Ovary (tissue), 9 donors: Measurements from ENCODE around the gene TMC6. TPM values are rescaled to one million over a fixed set of nuclear protein-coding genes. Genes with fewer than 3 reads are reported as not detected.

Source experiments
- DNase-seq, 5 donors: peaks; one replicate each; pipeline ENCODE4 v3.0.0-alpha.2; 2019 to 2020
- H3K27ac ChIP-seq, 2 donors: fragments of 200-600 bp; one replicate each; pipeline versions ENCODE4 v1.5.1 to v1.8.0; 2019 to 2022
- H3K27me3 ChIP-seq: fragments of 200-600 bp; one replicate; pipeline ENCODE4 v1.8.0; 2022
- H3K36me3 ChIP-seq: fragments of 200-600 bp; sonication (generic); one replicate; pipeline ENCODE4 v1.5.1; 2019
- H3K4me1 ChIP-seq: one replicate; pipeline ENCODE4 v1.8.1; 2013; ENCODE audit warnings: mild to moderate bottlenecking, moderate library complexity; ENCODE audit not compliant: insufficient read depth
- H3K4me3 ChIP-seq: fragments of 200-600 bp; sonication (generic); one replicate; pipeline ENCODE4 v1.5.1; 2017
- H3K9me3 ChIP-seq, 2 donors: fragments of 200-600 bp in 1 of 2; sonication (generic) in 1 of 2; one replicate each; pipeline versions ENCODE4 v1.5.1 to v1.8.1; 2013 to 2019; ENCODE audit warnings: mild to moderate bottlenecking in 1 of 2, moderate library complexity in 1 of 2
- EP300 ChIP-seq: sonication (generic); formaldehyde crosslinking; IDR thresholded peaks from one replicate; pipeline ENCODE4 v1.6.1; 2017; ENCODE audit warnings: antibody characterized with exemption
- POLR2A ChIP-seq: fragments of 450-650 bp; IDR thresholded peaks from one replicate; pipeline ENCODE4 v1.6.1; 2017; ENCODE audit warnings: antibody characterized with exemption, mild to moderate bottlenecking, moderate library complexity
- WGBS, 3 donors: extraction: QIAGEN DNeasy Blood & Tissue Kit in 1 of 3; methylation state at CpG; one replicate each; pipeline versions ENCODE4 v1.1.5 to v1.1.7; 2013 to 2017; 5-methylcytosine and 5-hydroxymethylcytosine counted together
- intact Hi-C, 4 donors: fragments of 100-400 bp; cut with DNase I; formaldehyde crosslinking; loops; one replicate each; pipeline versions ENCODE4 v1.11.0 to v1.15.1; 2022 to 2023
- polyA plus RNA-seq, 2 donors: library from polyadenylated mRNA; stranded (reverse); fragments of 200-250 nt in 1 of 2; fragments of 350-450 nt in 1 of 2; fragmentation: Illumina TruSeq in 1 of 2; extraction: RNeasy Lipid Tissue Mini Kit (QIAGEN cat#74804) in 1 of 2; gene quantifications; one replicate each; pipeline ENCODE4 v1.2.3, GENCODE V29; 2013 to 2014
- total RNA-seq, 7 donors: library from RNA; depleted of rRNA in 2 of 7; stranded (reverse); fragments of >200 nt in 2 of 7; fragmentation: NEBNext Ultra II Directional in 3 of 7; extraction: Animal tissue kit (Norgen Biotek cat#: 25700) in 3 of 7; gene quantifications; one replicate each; pipeline versions ENCODE4 v1.1.0 to v1.2.4, GENCODE V29; 2016 to 2023
- TF ChIP-seq, protein P1 (sequence below), 3 donors: fragments of 450-650 bp in 2 of 3; fragments of 200-600 bp in 1 of 3; IDR thresholded peaks; one replicate each; pipeline versions ENCODE4 v1.5.1 to v1.8.0; 2016 to 2022; ENCODE audit warnings: antibody characterized with exemption in 3 of 3, mild to moderate bottlenecking in 1 of 3
- donor health status: DM: no; HTN: no; CAD: no; lungs with moderate emphysema.
- donor health status: DM: no; HTN: no; CAD: no.
- donor health status: Bipolar disorder and iron deficiency.
- donor health status: DM: yes; HTN: yes; CAD: no.
- donor health status: DM: no; HTN: no; CAD: no.
- donor health status: DM: yes; HTN: yes; CAD: no.

The TMC6 gene
- total and polyA plus RNA-seq, 9 donors = 1.2 to 26.8 (median 8.3) TPM

DNA sequence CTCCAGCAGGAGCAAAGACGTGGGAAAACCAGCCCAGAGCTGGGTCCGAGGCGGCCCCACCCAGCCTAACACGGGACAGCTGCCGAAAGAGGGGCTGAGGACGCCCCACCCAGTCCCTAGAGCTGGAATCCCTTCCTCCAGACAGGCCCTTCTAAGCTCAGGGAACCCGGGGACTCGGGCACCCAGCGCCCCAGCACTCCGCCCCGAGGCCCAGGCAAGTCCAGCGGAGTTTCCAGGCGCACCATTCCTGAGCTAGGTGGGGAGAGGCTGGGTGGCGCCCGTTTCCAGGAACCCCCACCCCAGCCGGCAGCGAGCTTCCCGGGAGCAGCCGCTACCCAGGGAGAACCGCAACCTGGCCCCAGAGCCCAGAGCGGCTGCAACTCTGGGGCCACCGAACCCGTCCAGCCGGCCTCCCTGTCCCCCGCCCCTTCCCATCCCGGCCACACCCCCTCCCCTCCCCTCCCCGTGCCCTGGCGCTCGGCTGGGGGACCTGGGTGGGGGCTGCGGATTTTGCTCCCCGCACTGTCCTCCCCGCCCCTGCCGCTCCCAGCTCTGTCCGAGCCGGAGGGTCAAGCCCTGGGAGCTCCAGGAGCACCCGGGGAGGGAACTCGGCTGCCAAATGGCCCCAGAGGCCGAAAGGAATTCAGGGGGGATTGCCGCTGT, 536 bp downstream of the TMC6 start:
- Histone ChIP-seq H3K27me3 (no peaks in the 10 kb centered on the region), H3K27ac (no peak overlapping the region), H3K36me3 (no peaks in the 10 kb centered on the region), H3K9me3 (no peaks in the 10 kb centered on the region), H3K4me1 (no peaks in the 10 kb centered on the region), H3K4me3 (peak overlapping the region; percentile 46)
- intact Hi-C loops = loop anchor here in 1 of 4 donors (10.0 kb wide), 1 partner anchor 247 kb away; the partner anchor contains the start of gene PGS1
- TF ChIP-seq, protein P1, sequence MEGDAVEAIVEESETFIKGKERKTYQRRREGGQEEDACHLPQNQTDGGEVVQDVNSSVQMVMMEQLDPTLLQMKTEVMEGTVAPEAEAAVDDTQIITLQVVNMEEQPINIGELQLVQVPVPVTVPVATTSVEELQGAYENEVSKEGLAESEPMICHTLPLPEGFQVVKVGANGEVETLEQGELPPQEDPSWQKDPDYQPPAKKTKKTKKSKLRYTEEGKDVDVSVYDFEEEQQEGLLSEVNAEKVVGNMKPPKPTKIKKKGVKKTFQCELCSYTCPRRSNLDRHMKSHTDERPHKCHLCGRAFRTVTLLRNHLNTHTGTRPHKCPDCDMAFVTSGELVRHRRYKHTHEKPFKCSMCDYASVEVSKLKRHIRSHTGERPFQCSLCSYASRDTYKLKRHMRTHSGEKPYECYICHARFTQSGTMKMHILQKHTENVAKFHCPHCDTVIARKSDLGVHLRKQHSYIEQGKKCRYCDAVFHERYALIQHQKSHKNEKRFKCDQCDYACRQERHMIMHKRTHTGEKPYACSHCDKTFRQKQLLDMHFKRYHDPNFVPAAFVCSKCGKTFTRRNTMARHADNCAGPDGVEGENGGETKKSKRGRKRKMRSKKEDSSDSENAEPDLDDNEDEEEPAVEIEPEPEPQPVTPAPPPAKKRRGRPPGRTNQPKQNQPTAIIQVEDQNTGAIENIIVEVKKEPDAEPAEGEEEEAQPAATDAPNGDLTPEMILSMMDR (IDR thresholded peaks at IDR 0.05) = no peak
- no peak for TF ChIP-seq EP300
- no peak for TF ChIP-seq POLR2A
- WGBS, 3 donors = 9 to 15% (median 10%) methylated on average over 25 to 39 of the region's 39 CpGs
- no peak for DNase-seq

DNA sequence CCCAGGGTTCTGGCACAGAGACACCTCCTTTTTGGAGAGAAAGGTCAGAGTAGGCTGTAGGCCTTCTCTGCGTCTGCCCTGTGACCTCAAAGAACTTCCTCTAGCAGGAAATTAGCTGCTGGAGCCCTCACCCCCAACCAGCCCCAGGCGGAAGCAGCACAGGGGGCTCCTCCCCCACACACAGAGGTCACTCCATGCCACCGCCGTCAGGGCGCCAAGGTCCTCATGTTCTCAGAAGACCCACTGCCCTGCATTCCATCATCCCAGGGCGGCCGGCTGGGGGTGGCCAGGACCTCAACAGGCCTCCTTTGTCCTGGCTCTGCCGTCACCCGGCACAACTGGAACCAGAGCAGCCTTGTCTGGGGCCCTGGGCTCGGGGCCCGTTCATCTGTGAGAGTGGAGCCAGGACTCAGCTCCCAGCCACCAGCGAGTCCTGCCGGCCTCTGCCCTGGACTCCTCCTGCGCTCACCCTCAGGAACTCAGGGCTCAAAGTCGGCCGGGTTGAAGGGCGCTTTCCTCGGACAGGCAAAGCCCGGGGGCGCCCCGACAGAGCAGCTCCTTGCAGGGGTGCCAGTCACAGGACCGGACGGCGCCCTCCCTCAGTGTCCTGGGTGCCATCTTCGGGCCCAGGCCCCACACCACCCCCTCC, 1.2 kb downstream of the TMC6 start:
- Histone ChIP-seq H3K27ac (no peak overlapping the region), H3K9me3 (no peaks in the 10 kb centered on the region), H3K4me3 (peak overlapping the region; percentile 46), H3K27me3 (no peaks in the 10 kb centered on the region), H3K4me1 (no peaks in the 10 kb centered on the region), H3K36me3 (no peaks in the 10 kb centered on the region)
- TF ChIP-seq POLR2A (no peak), EP300 (no peak)
- TF ChIP-seq, protein P1 (IDR thresholded peaks at IDR 0.05) = no peak
- DNase-seq = no peak
- intact Hi-C loops = loop anchor here in 1 of 4 donors (10.0 kb wide), 1 partner anchor 247 kb away; the partner anchor contains the start of gene PGS1
- WGBS, 3 donors = 55 to 72% (median 67%) methylated on average over 13 to 25 of the region's 25 CpGs

DNA sequence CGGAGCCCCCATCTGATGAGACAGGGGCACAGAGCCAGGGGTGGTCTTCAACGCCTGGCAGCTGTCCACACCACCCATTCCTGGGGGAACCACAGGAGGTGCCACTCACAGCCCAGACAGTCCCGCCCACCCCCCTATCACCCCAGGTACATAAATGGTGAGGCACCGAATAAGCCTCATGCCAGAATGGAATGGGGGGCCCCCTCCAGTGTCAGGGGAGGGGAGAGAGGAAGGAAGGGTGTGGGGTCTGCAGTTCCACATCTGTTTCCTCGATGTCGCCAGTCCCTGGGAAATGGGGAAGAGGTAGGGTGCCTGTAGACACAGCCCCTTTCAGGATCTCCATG, 1.7 kb downstream of the TMC6 start:
- intact Hi-C loops = loop anchor here in 1 of 4 donors (10.0 kb wide), 1 partner anchor 248 kb away; the partner anchor contains the start of gene PGS1
- H3K36me3 ChIP-seq = no peaks in the 10 kb centered on the region
- H3K27ac ChIP-seq = no peak overlapping the region
- no peak for DNase-seq
- H3K27me3 ChIP-seq = no peaks in the 10 kb centered on the region
- TF ChIP-seq EP300 (no peak), POLR2A (no peak)
- TF ChIP-seq, protein P1 (IDR thresholded peaks at IDR 0.05) = no peak
- WGBS, 3 donors = 83 to 89% (median 86%) methylated on average over 6 of the region's 6 CpGs
- no peaks in the 10 kb centered on the region for H3K9me3 ChIP-seq
- H3K4me1 ChIP-seq = no peaks in the 10 kb centered on the region
- no peak overlapping the region for H3K4me3 ChIP-seq

DNA sequence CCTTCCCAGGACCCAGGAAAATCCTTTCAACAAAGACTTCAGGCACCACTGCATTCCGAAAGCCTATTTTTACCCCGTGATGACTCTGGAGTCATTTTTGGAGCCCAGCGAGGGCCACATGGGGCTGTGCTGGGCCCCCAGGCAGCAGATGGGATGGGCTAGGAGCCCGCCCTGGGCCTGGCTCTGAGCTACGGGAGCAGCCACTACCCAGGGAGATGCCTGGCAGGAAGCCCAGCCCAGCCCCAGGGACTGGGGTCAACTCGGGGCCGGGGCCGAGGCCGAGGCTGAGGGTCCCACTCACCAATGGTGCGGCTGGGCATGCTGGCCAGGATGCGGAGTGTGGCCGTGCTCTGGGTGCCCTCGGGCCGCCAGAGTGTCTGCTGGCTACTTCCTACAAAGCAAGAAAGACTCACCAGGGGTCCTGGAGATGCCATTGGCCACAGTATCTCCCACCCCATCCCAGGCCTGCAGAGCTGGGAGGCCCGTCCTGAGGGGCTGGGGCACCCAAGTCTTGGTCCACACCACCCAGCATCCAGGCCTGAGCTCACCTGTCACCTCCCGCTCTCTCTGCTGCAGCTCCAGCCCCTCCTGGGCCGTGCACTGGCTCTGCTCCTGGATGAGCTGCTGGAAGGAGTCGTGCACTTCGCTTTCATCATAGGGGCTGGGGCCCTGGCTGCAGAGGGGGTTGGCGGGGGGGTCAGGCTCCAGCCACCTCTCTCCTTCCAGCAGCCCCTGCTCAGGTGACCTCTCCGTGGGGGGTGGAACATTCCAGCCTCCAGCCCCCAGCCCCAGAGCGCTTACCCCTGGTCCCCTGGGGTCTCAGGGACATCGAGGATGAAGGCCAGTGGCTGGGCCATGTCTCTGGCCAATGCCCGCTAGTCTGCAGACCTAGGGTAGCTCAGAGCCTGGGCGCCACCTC, 2.3 kb downstream of the TMC6 start:
- WGBS, 3 donors = 67 to 79% (median 72%) methylated on average over 22 to 25 of the region's 25 CpGs
- TF ChIP-seq EP300 (no peak), POLR2A (no peak)
- TF ChIP-seq, protein P1 (IDR thresholded peaks at IDR 0.05) = no peak
- no peak for DNase-seq
- H3K36me3 ChIP-seq = no peaks in the 10 kb centered on the region
- no peaks in the 10 kb centered on the region for H3K4me1 ChIP-seq
- H3K27me3 ChIP-seq = no peaks in the 10 kb centered on the region
- no peak overlapping the region for H3K4me3 ChIP-seq
- no peak overlapping the region for H3K27ac ChIP-seq
- no peaks in the 10 kb centered on the region for H3K9me3 ChIP-seq
- intact Hi-C loops = loop anchor here in 1 of 4 donors (10.0 kb wide), 1 partner anchor 249 kb away; the partner anchor contains the start of gene PGS1
